ENCODE measurements around the gene CCDC177.

The CCDC177 gene

DNA sequence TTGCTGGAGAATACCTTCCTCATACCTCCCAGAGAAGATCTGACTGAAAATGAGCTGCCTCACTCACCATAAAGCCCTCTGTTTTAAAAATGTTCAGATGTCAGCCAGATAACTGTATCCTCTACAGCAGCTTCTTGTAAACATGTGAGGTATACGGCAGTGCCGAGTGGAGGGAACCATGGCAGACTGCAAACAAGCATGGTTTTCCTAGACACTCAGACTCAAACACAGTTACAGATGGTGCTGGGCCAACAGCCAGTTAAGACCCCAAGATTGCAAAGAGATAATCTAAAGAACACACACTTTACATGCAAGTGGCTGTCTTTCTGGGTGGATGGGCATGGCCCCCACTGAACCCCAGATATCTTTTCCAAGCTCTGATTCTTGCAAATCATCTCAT lies 16.6 kb upstream of the CCDC177 start:
- DNase-seq (ENCODE audit: low read depth, low spot score) = no peak

DNA sequence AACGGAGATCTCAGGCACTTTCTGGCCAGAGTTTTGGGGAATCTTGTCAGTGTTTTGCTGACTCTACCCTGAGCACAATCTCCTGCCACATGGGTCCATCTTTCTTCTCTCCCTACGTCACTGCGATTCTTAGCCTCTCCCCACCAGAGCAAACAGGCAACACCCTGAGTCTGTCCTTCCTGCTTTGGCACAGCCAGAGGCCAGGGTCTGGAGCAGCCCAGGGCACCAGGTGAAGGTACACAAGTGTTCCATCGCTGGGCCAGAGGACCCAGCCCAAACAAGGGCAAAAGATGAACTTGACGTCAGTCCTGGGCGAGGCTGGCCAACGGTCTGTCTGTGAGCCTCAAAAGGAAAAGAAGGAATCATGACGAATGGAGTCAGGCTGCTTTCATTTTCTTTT lies 12.7 kb upstream of the CCDC177 start:
- TF ChIP-seq POLR2AphosphoS5 (IDR thresholded peaks at IDR 0.05; ENCODE audit: borderline replicate concordance, low read depth, low read length) (no peak), FOXP2 (optimal IDR thresholded peaks at IDR 0.05; ENCODE audit: control extremely low read depth, extremely low read length, insufficient read depth) (no peak), EZH2 (IDR thresholded peaks at IDR 0.05) (no peak)
- no peaks in the 10 kb centered on the region for H3K9me3 ChIP-seq (ENCODE audit: low read depth, low read length)
- no peak for DNase-seq (ENCODE audit: low read depth, low spot score)

More for the DNA sequence above, 16.6 kb upstream of the CCDC177 start:
- Histone ChIP-seq H3K27ac (no peak overlapping the region), H3K9ac (ENCODE audit: insufficient read length) (no peak overlapping the region), H3K9me3 (ENCODE audit: low read depth, low read length) (no peaks in the 10 kb centered on the region), H3K4me3 (no peak overlapping the region), H3K36me3 (ENCODE audit: insufficient read depth, low read length) (no peaks in the 10 kb centered on the region)
- TF ChIP-seq POLR2AphosphoS5 (IDR thresholded peaks at IDR 0.05; ENCODE audit: borderline replicate concordance, low read depth, low read length) = no peak
- TF ChIP-seq EZH2 (IDR thresholded peaks at IDR 0.05) = no peak
- no peak for TF ChIP-seq FOXP2 (optimal IDR thresholded peaks at IDR 0.05; ENCODE audit: control extremely low read depth, extremely low read length, insufficient read depth)

DNA sequence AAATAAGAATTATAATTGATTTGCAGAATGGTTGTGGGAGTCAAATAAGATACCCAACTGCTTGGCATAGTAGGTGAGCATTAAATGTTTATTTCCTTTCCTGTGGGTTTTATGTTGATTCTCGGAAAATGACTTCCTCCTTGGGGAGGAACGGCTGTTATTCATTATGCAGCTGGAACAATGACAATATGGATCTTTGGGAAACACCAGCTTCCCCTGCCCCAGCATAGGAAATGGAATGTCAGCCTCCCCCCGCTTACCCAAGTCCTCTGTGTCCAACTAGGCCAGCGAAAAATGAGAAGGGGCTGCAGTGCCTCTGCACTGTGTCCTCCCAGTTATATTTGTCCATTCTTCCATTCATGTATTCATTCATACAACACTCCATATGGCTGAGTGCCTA lies 11.7 kb upstream of the CCDC177 start:
- Histone ChIP-seq H3K9me3 (ENCODE audit: low read depth, low read length) (no peaks in the 10 kb centered on the region), H3K27ac (no peak overlapping the region), H3K36me3 (ENCODE audit: insufficient read depth, low read length) (no peaks in the 10 kb centered on the region), H3K4me3 (no peak overlapping the region), H3K9ac (ENCODE audit: insufficient read length) (no peak overlapping the region)
- no peak for DNase-seq (ENCODE audit: low read depth, low spot score)
- no peak for TF ChIP-seq POLR2AphosphoS5 (IDR thresholded peaks at IDR 0.05; ENCODE audit: borderline replicate concordance, low read depth, low read length)
- TF ChIP-seq FOXP2 (optimal IDR thresholded peaks at IDR 0.05; ENCODE audit: control extremely low read depth, extremely low read length, insufficient read depth) = no peak

More for the DNA sequence above, 12.7 kb upstream of the CCDC177 start:
- Histone ChIP-seq H3K27ac (no peak overlapping the region), H3K9ac (ENCODE audit: insufficient read length) (no peak overlapping the region), H3K4me3 (no peak overlapping the region), H3K36me3 (ENCODE audit: insufficient read depth, low read length) (no peaks in the 10 kb centered on the region)

DNA sequence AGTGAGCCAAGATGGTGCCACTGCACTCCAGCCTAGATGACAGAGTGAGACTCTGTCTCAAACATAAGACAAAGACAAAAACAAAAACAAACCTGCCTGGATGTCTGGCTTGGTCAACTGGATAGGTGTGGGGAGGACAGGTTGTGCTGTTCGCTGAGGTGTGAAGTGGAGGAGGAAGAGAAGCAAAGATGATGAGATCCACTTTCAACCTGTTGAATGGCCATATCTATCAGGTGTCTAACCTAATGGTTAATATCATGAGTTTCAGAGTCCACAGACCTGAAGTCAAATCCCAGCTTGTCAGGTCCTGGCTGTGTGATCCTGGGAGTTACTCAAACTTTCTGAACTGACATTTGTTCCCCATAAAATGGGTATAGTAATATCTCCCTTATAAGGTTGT lies 9.7 kb upstream of the CCDC177 start:
- TF ChIP-seq EZH2 (IDR thresholded peaks at IDR 0.05) (no peak), POLR2AphosphoS5 (IDR thresholded peaks at IDR 0.05; ENCODE audit: borderline replicate concordance, low read depth, low read length) (no peak), FOXP2 (optimal IDR thresholded peaks at IDR 0.05; ENCODE audit: control extremely low read depth, extremely low read length, insufficient read depth) (no peak)

DNA sequence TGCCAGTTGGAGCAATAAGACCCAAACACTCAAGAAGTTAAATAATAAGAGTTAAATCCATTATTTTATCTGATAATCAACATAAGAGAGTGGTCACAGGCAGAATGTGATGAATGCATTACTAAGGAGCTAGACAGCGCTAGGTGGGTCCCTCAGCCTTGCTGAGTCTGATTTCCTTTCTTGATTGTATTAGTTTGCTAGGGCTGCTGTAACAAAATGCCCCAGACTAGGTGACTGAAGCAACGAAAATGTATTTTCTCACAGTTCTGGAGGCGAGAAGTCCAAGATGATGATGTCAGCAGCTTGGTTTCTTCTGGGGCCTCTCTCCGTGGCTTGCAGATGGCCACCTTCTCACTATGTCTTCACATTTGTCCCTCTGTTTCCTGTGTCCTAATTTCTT lies 8.2 kb upstream of the CCDC177 start:
- no peak overlapping the region for H3K4me3 ChIP-seq
- H3K36me3 ChIP-seq (ENCODE audit: insufficient read depth, low read length) = no peaks in the 10 kb centered on the region
- TF ChIP-seq FOXP2 (optimal IDR thresholded peaks at IDR 0.05; ENCODE audit: control extremely low read depth, extremely low read length, insufficient read depth) (no peak), EZH2 (IDR thresholded peaks at IDR 0.05) (no peak), POLR2AphosphoS5 (IDR thresholded peaks at IDR 0.05; ENCODE audit: borderline replicate concordance, low read depth, low read length) (no peak)
- H3K9me3 ChIP-seq (ENCODE audit: low read depth, low read length) = no peaks in the 10 kb centered on the region
- DNase-seq (ENCODE audit: low read depth, low spot score) = no peak
- no peak overlapping the region for H3K27ac ChIP-seq
- no peak overlapping the region for H3K9ac ChIP-seq (ENCODE audit: insufficient read length)

More for the DNA sequence above, 9.7 kb upstream of the CCDC177 start:
- no peak for DNase-seq (ENCODE audit: low read depth, low spot score)
- H3K9ac ChIP-seq (ENCODE audit: insufficient read length) = no peak overlapping the region
- H3K9me3 ChIP-seq (ENCODE audit: low read depth, low read length) = no peaks in the 10 kb centered on the region
- H3K4me3 ChIP-seq = no peak overlapping the region
- H3K27ac ChIP-seq = no peak overlapping the region
- H3K36me3 ChIP-seq (ENCODE audit: insufficient read depth, low read length) = no peaks in the 10 kb centered on the region

DNA sequence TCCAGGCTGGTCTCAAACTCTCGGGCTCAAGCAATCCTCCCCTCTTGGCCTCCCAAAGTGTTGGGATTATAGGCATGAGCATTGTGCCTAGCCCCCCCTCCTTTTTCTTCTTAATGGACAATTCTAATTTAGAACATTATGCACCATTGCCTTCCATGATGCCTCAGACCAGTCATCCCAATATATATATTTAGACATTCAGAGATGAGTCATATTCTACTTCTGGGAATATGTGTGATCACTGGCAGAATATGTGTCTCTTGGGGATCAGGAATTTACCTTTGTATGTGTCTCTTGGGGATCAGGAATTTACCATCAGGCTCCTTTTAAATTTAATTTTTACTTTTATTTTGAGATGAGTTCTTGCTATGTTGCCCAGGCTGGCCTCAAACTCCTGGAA lies 7.5 kb upstream of the CCDC177 start:
- no peak for DNase-seq (ENCODE audit: low read depth, low spot score)
- Histone ChIP-seq H3K9me3 (ENCODE audit: low read depth, low read length) (no peaks in the 10 kb centered on the region), H3K9ac (ENCODE audit: insufficient read length) (no peak overlapping the region), H3K4me3 (no peak overlapping the region), H3K36me3 (ENCODE audit: insufficient read depth, low read length) (no peaks in the 10 kb centered on the region), H3K27ac (no peak overlapping the region)
- no peak for TF ChIP-seq FOXP2 (optimal IDR thresholded peaks at IDR 0.05; ENCODE audit: control extremely low read depth, extremely low read length, insufficient read depth)
- TF ChIP-seq POLR2AphosphoS5 (IDR thresholded peaks at IDR 0.05; ENCODE audit: borderline replicate concordance, low read depth, low read length) = no peak
- no peak for TF ChIP-seq EZH2 (IDR thresholded peaks at IDR 0.05)

DNA sequence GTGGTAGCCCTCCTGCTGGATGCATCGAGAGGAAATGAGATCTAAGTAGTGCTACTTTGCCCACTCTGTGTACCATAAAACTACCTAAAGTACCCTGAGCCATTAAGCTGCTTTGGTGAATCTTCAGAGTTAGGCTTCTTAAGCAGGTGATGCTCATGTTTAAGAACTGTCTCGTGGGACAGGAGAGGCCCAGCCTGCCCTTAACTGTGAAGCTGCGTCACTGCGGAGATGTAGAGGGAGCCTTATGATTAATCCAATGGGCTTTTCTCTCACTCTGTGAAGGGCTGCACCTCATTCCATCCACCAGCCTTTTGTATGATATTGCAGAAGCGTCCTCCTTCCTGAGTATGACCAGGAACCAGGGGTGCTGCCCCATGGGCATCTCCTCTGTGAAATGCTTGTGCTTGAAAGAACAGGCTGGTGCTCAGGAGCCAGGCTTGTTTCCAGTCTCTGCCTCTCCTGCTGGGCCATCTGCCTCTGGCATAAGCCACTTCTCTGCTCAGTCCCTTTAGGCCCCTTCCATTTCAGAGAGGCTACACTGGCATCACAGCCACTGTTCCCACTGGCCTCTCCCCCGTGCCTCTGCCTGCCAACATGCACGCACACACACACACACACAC lies 6.8 kb upstream of the CCDC177 start:
- Histone ChIP-seq H3K36me3 (ENCODE audit: insufficient read depth, low read length) (no peaks in the 10 kb centered on the region), H3K9me3 (ENCODE audit: low read depth, low read length) (no peaks in the 10 kb centered on the region), H3K27ac (no peak overlapping the region), H3K4me3 (no peak overlapping the region), H3K9ac (ENCODE audit: insufficient read length) (no peak overlapping the region)
- no peak for DNase-seq (ENCODE audit: low read depth, low spot score)
- TF ChIP-seq FOXP2 (optimal IDR thresholded peaks at IDR 0.05; ENCODE audit: control extremely low read depth, extremely low read length, insufficient read depth) = no peak
- TF ChIP-seq EZH2 (IDR thresholded peaks at IDR 0.05) = no peak
- TF ChIP-seq POLR2AphosphoS5 (IDR thresholded peaks at IDR 0.05; ENCODE audit: borderline replicate concordance, low read depth, low read length) = no peak

DNA sequence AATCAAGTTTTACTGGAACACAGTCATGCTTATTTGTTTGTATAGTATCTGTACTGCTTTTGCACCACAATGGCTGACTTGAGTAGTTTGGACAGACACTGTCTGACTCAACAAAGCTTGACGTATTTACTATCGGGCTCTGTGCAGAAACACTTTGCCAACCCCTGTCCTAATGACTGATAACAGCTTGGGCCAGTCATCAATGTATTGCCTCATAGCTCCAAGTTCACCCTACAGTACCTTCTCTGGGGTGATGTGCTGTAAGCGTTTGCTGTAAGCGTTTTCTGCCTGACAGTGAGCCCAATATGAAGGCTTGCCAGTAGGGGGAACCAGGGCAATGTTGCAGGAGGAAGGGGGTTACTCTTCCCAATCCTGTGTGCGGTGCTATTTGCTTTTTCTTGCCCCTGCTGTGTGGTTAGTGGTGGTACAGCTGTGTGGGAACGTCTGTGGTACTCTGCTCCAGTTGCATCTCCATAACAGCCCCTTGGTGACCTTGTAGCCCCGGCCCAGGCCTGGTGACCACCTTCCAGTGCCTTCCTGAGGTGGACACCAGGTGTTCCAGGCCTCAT lies 5.4 kb upstream of the CCDC177 start:
- H3K27ac ChIP-seq = no peak overlapping the region
- no peak for DNase-seq (ENCODE audit: low read depth, low spot score)
- TF ChIP-seq FOXP2 (optimal IDR thresholded peaks at IDR 0.05; ENCODE audit: control extremely low read depth, extremely low read length, insufficient read depth) = no peak
- TF ChIP-seq EZH2 (IDR thresholded peaks at IDR 0.05) = no peak
- no peak for TF ChIP-seq POLR2AphosphoS5 (IDR thresholded peaks at IDR 0.05; ENCODE audit: borderline replicate concordance, low read depth, low read length)

DNA sequence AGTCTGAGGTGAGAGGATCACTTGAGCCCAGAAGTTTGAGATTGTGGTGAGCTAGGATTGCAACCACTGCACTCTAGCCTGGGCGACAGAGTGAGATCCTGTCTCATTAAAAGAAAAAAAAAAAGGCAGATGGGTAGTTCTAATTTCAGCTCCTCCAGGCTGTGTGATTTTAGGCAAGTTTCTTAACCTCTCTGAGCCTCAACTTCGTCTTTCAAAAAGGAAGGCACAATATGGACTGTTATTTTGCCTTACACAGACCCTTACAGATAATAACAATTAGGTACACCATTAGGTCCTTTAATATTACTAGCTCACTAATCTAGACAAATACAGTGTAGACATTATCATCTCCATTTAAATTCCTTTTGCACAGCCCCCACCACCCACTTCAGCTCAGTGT lies 4.8 kb upstream of the CCDC177 start:
- H3K9me3 ChIP-seq (ENCODE audit: low read depth, low read length) = no peaks in the 10 kb centered on the region
- no peak for TF ChIP-seq EZH2 (IDR thresholded peaks at IDR 0.05)
- no peak for TF ChIP-seq POLR2AphosphoS5 (IDR thresholded peaks at IDR 0.05; ENCODE audit: borderline replicate concordance, low read depth, low read length)
- no peak overlapping the region for H3K9ac ChIP-seq (ENCODE audit: insufficient read length)
- no peak for DNase-seq (ENCODE audit: low read depth, low spot score)
- H3K27ac ChIP-seq = no peak overlapping the region
- no peak overlapping the region for H3K4me3 ChIP-seq
- no peaks in the 10 kb centered on the region for H3K36me3 ChIP-seq (ENCODE audit: insufficient read depth, low read length)

More for the DNA sequence above, 5.4 kb upstream of the CCDC177 start:
- H3K9me3 ChIP-seq (ENCODE audit: low read depth, low read length) = no peaks in the 10 kb centered on the region
- H3K36me3 ChIP-seq (ENCODE audit: insufficient read depth, low read length) = no peaks in the 10 kb centered on the region
- H3K9ac ChIP-seq (ENCODE audit: insufficient read length) = no peak overlapping the region
- no peak overlapping the region for H3K4me3 ChIP-seq
